T-cell (primary cell): Measurements from ENCODE around the gene ZNF423. TPM values are rescaled to one million over a fixed set of nuclear protein-coding genes. Genes with fewer than 3 reads are reported as not detected.

Experiments used
- ATAC-seq, 4 experiments: fragments of 200-7000 bp in 3 of 4; fragments of 150-1000 bp in 1 of 4; cut with Tn5 transposase; replicated peaks in 1 of 4; 1 replicate in 3 of 4; 2 replicates in 1 of 4; pipeline ENCODE4 v1.10.0; 2021; ENCODE audit warnings: moderate library complexity in 3 of 4, mild to moderate bottlenecking in 2 of 4, moderate number of reproducible peaks in 1 of 4
- CTCF ChIA-PET, 2 donors: fragments of 300-600 bp; sonication (Branson Sonifier 250); formaldehyde crosslinking; loops; one replicate each; lab custom pipeline; 2022; ENCODE audit warnings: antibody characterized with exemption in 2 of 2; lab: Charles Lee
- POLR2A ChIA-PET, 2 donors: fragments of 300-600 bp; sonication (Branson Sonifier 250); formaldehyde crosslinking; loops; one replicate each; lab custom pipeline; 2022; ENCODE audit warnings: antibody characterized with exemption in 2 of 2; lab: Charles Lee
- DNase-seq, 35 experiments: peaks; one replicate each; pipeline versions ENCODE4 v3.0.0 to v3.0.0-alpha.2; 2013 to 2023
- H3K27ac ChIP-seq: one replicate; pipeline ENCODE4 v1.5.1; 2013; ENCODE audit warnings: low read length
- H3K27me3 ChIP-seq, 2 experiments: replicated peaks in 1 of 2; 1 replicate in 1 of 2; 2 replicates in 1 of 2; pipeline versions ENCODE4 v1.6.1 to v1.7.0; 2013; ENCODE audit warnings: low read length in 1 of 2, mixed read lengths in 1 of 2; ENCODE audit not compliant: control insufficient read depth in 2 of 2, insufficient read depth in 2 of 2; ENCODE audit errors: extremely low read depth in 1 of 2
- H3K36me3 ChIP-seq, 2 donors: 1 replicate in 1 of 2; 2 replicates in 1 of 2; pipeline versions ENCODE4 v1.6.1 to v1.7.0; 2013; ENCODE audit warnings: low read length in 1 of 2; ENCODE audit not compliant: control insufficient read depth in 2 of 2, insufficient read depth in 1 of 2; ENCODE audit errors: extremely low read depth in 1 of 2
- H3K4me1 ChIP-seq, 2 experiments: 1 replicate in 1 of 2; 2 replicates in 1 of 2; pipeline versions ENCODE4 v1.6.1 to v1.7.0; 2013; ENCODE audit warnings: low read length in 2 of 2, mixed read lengths in 1 of 2; ENCODE audit not compliant: insufficient read depth in 2 of 2, control insufficient read depth in 1 of 2; ENCODE audit errors: extremely low read depth in 1 of 2
- H3K4me3 ChIP-seq, 2 donors: 1 replicate in 1 of 2; 2 replicates in 1 of 2; pipeline versions ENCODE4 v1.5.1 to v1.7.0; 2013; ENCODE audit warnings: mild to moderate bottlenecking in 2 of 2, low read length in 1 of 2, moderate library complexity in 1 of 2; ENCODE audit not compliant: control insufficient read depth in 1 of 2; ENCODE audit errors: extremely low read depth in 1 of 2
- H3K9me3 ChIP-seq: 2 replicates; pipeline ENCODE4 v1.7.0; 2013
- H3K27ac Mint-ChIP-seq, 2 donors: one replicate each; pipeline ENCODE4 v1.8.0; 2020 to 2021; ENCODE audit warnings: mild to moderate bottlenecking in 2 of 2, mixed read lengths in 2 of 2
- H3K27me3 Mint-ChIP-seq, 2 donors: one replicate each; pipeline ENCODE4 v1.8.0; 2021 to 2022; ENCODE audit warnings: mixed read lengths in 2 of 2
- H3K36me3 Mint-ChIP-seq: one replicate; pipeline ENCODE4 v1.8.0; 2021; ENCODE audit warnings: mixed read lengths
- H3K4me1 Mint-ChIP-seq, 3 donors: one replicate each; pipeline ENCODE4 v1.8.0; 2020 to 2022; ENCODE audit warnings: mixed read lengths in 3 of 3, mild to moderate bottlenecking in 1 of 3
- H3K4me3 Mint-ChIP-seq, 3 donors: one replicate each; pipeline ENCODE4 v1.8.0; 2020 to 2022; ENCODE audit warnings: mild to moderate bottlenecking in 3 of 3, mixed read lengths in 3 of 3, moderate library complexity in 3 of 3
- H3K9me3 Mint-ChIP-seq, 3 donors: one replicate each; pipeline ENCODE4 v1.8.0; 2020 to 2022; ENCODE audit warnings: mixed read lengths in 3 of 3
- WGBS: methylation state at CpG from one replicate; pipeline ENCODE4 v1.1.5; 2013; ENCODE audit warnings: missing lambda C conversion rate; ENCODE audit not compliant: insufficient coverage; 5-methylcytosine and 5-hydroxymethylcytosine counted together
- total RNA-seq, 35 experiments: library from RNA in 6 of 35; stranded (reverse) in 6 of 35; fragments of 120-200 nt in 1 of 35; gene quantifications; one replicate each; pipeline versions ENCODE4 v1.2.1 to v1.2.4 and lab custom pipeline; 2013 to 2026

Gene ZNF423
- total RNA-seq, 5 donors from 2014 or later (not counting 1 experiment from before 2014, with no cell fraction given): 0.07 to 0.12 TPM; not detected in 3

- Histone ChIP-seq H3K27me3 (peaks cover 0 to 8% of the 10 kb centered on the region in 2 experiments), H3K36me3 (no peaks in the 10 kb centered on the region), H3K27ac (no peak overlapping the region), H3K4me3 (no peak overlapping the region), H3K4me1 (peaks cover 0 to 5% of the 10 kb centered on the region in 2 experiments), H3K9me3 (no peaks in the 10 kb centered on the region)
- WGBS: 83% methylated on average over 2 of the region's 3 CpGs
- H3K4me3 Mint-ChIP-seq: no peak overlapping the region
- H3K27me3 Mint-ChIP-seq: no peaks in the 10 kb centered on the region
- H3K36me3 Mint-ChIP-seq: no peaks in the 10 kb centered on the region
- peaks cover 4 to 7% (median 5%) of the 10 kb centered on the region in 3 donors for H3K4me1 Mint-ChIP-seq
- POLR2A ChIA-PET: no interaction called here
- no peaks in the 10 kb centered on the region for H3K9me3 Mint-ChIP-seq
- DNase-seq: no peak
- CTCF ChIA-PET: no interaction called here
- H3K27ac Mint-ChIP-seq: no peak overlapping the region
- ATAC-seq: no peak
Measured at GRCh38 chr16:49498264-49498663, 357.6 kb downstream of the ZNF423 start.

GRCh38 chr16:49497466-49497865, 358.4 kb downstream of the ZNF423 start:
- no peaks in the 10 kb centered on the region for H3K27me3 Mint-ChIP-seq
- H3K4me3 Mint-ChIP-seq: no peak overlapping the region

GRCh38 chr16:49496656-49497055, 359.3 kb downstream of the ZNF423 start:
- Mint-ChIP-seq H3K36me3 (no peaks in the 10 kb centered on the region), H3K27ac (no peak overlapping the region), H3K9me3 (no peaks in the 10 kb centered on the region), H3K4me3 (no peak overlapping the region), H3K27me3 (no peaks in the 10 kb centered on the region), H3K4me1 (no peaks in the 10 kb centered on the region)
- ChIA-PET POLR2A (no interaction called here), CTCF (no interaction called here)
- Histone ChIP-seq H3K27me3 (peaks cover 0 to 18% of the 10 kb centered on the region in 2 experiments), H3K9me3 (no peaks in the 10 kb centered on the region), H3K4me1 (peaks cover 0 to 11% of the 10 kb centered on the region in 2 experiments), H3K27ac (no peak overlapping the region), H3K36me3 (no peaks in the 10 kb centered on the region), H3K4me3 (no peak overlapping the region)
- DNase-seq: no peak
- WGBS: 87% methylated on average over 5 of the region's 5 CpGs
- ATAC-seq: no peak

More at GRCh38 chr16:49497466-49497865, 358.4 kb downstream of the ZNF423 start:
- CTCF ChIA-PET: no interaction called here
- ATAC-seq (no peak), DNase-seq (peak in 1 of 35 experiments; percentile 2)
- no peak overlapping the region for H3K4me3 ChIP-seq
- no peaks in the 10 kb centered on the region for H3K36me3 ChIP-seq
- Mint-ChIP-seq H3K27ac (no peak overlapping the region), H3K4me1 (no peaks in the 10 kb centered on the region), H3K9me3 (no peaks in the 10 kb centered on the region), H3K36me3 (no peaks in the 10 kb centered on the region)
- H3K27me3 ChIP-seq: peaks cover 0 to 12% of the 10 kb centered on the region in 2 experiments
- 81% methylated on average over 5 of the region's 6 CpGs for WGBS
- POLR2A ChIA-PET: no interaction called here
- peaks cover 0 to 4% of the 10 kb centered on the region in 2 experiments for H3K4me1 ChIP-seq
- H3K27ac ChIP-seq: no peak overlapping the region
- no peaks in the 10 kb centered on the region for H3K9me3 ChIP-seq

- no peaks in the 10 kb centered on the region for H3K36me3 Mint-ChIP-seq
- Histone ChIP-seq H3K9me3 (no peaks in the 10 kb centered on the region), H3K27me3 (peaks cover 0 to 18% of the 10 kb centered on the region in 2 experiments), H3K36me3 (no peaks in the 10 kb centered on the region), H3K4me3 (no peak overlapping the region), H3K4me1 (peaks cover 0 to 11% of the 10 kb centered on the region in 2 experiments), H3K27ac (no peak overlapping the region)
- H3K4me3 Mint-ChIP-seq: no peak overlapping the region
- H3K27me3 Mint-ChIP-seq: no peaks in the 10 kb centered on the region
- no peaks in the 10 kb centered on the region for H3K4me1 Mint-ChIP-seq
- ChIA-PET CTCF (interaction anchor here in 1 of 2 donors (0.5 kb wide), 1 partner anchor 49 kb away, joined by 3 read pairs; no protein-coding TSS in a partner anchor), POLR2A (no interaction called here)
- no peaks in the 10 kb centered on the region for H3K9me3 Mint-ChIP-seq
- no peak for ATAC-seq
- DNase-seq: peak in 1 of 35 experiments; percentile 2
- H3K27ac Mint-ChIP-seq: no peak overlapping the region
- 92% methylated on average over 9 of the region's 10 CpGs for WGBS
Measured at GRCh38 chr16:49495596-49496355, 360.1 kb downstream of the ZNF423 start.

- H3K9me3 Mint-ChIP-seq: no peaks in the 10 kb centered on the region
- H3K27ac Mint-ChIP-seq: no peak overlapping the region
- no peaks in the 10 kb centered on the region for H3K36me3 Mint-ChIP-seq
- POLR2A ChIA-PET: no interaction called here
- Histone ChIP-seq H3K27me3 (peaks cover 0 to 18% of the 10 kb centered on the region in 2 experiments), H3K36me3 (no peaks in the 10 kb centered on the region), H3K4me3 (no peak overlapping the region), H3K9me3 (no peaks in the 10 kb centered on the region), H3K4me1 (peaks cover 0 to 11% of the 10 kb centered on the region in 2 experiments), H3K27ac (no peak overlapping the region)
- H3K4me1 Mint-ChIP-seq: no peaks in the 10 kb centered on the region
- WGBS: 82% methylated on average over 4 of the region's 9 CpGs
- no peaks in the 10 kb centered on the region for H3K27me3 Mint-ChIP-seq
- CTCF ChIA-PET: no interaction called here
- DNase-seq: no peak
- no peak for ATAC-seq
- H3K4me3 Mint-ChIP-seq: no peak overlapping the region
Measured at GRCh38 chr16:49494891-49495566, 360.9 kb downstream of the ZNF423 start.

- no peak overlapping the region for H3K4me3 Mint-ChIP-seq
- Histone ChIP-seq H3K27ac (no peak overlapping the region), H3K27me3 (peaks cover 0 to 18% of the 10 kb centered on the region in 2 experiments), H3K9me3 (no peaks in the 10 kb centered on the region), H3K36me3 (no peaks in the 10 kb centered on the region), H3K4me3 (no peak overlapping the region), H3K4me1 (peaks cover 0 to 11% of the 10 kb centered on the region in 2 experiments)
- H3K27me3 Mint-ChIP-seq: no peaks in the 10 kb centered on the region
- CTCF ChIA-PET: no interaction called here
- H3K9me3 Mint-ChIP-seq: no peaks in the 10 kb centered on the region
- DNase-seq: peak in 1 of 35 experiments; percentile 3
- H3K27ac Mint-ChIP-seq: no peak overlapping the region
- no peaks in the 10 kb centered on the region for H3K36me3 Mint-ChIP-seq
- no peak for ATAC-seq
- POLR2A ChIA-PET: no interaction called here
- H3K4me1 Mint-ChIP-seq: no peaks in the 10 kb centered on the region
- WGBS: 71% methylated on average over 2 of the region's 7 CpGs
Measured at GRCh38 chr16:49494474-49494873, 361.4 kb downstream of the ZNF423 start.
